Breast epithelium (tissue), 4 donors: ENCODE measurements around the gene PCSK5. TPM values are rescaled to one million over a fixed set of nuclear protein-coding genes. Genes with fewer than 3 reads are reported as not detected.

Source experiments
- DNase-seq, 2 donors: peaks; one replicate each; pipeline ENCODE4 v3.0.0-alpha.2; 2019; ENCODE audit warnings: low spot score in 2 of 2
- H3K27ac ChIP-seq, 2 donors: fragments of 200-600 bp; sonication (generic) in 1 of 2; one replicate each; pipeline ENCODE4 v1.5.1; 2016 to 2019; ENCODE audit warnings: mild to moderate bottlenecking in 1 of 2
- H3K27me3 ChIP-seq, 2 donors: fragments of 200-600 bp; sonication (generic) in 1 of 2; one replicate each; pipeline versions ENCODE4 v1.5.1 to v1.6.0; 2017 to 2019; ENCODE audit warnings: control low read depth in 1 of 2, mild to moderate bottlenecking in 1 of 2
- H3K36me3 ChIP-seq: fragments of 200-600 bp; one replicate; pipeline ENCODE4 v1.5.1; 2019
- H3K4me1 ChIP-seq, 2 donors: fragments of 200-600 bp; sonication (generic); one replicate each; pipeline ENCODE4 v1.5.1; 2016 to 2019; ENCODE audit warnings: control low read depth in 1 of 2
- H3K4me3 ChIP-seq, 3 donors: fragments of 200-600 bp; sonication (generic); 1 replicate in 2 of 3; 2 replicates in 1 of 3; pipeline ENCODE4 v1.5.1; 2016 to 2019; ENCODE audit warnings: mild to moderate bottlenecking in 3 of 3, moderate library complexity in 2 of 3
- H3K9me3 ChIP-seq, 2 donors: fragments of 200-600 bp; sonication (generic) in 1 of 2; one replicate each; pipeline ENCODE4 v1.5.1; 2016 to 2019; ENCODE audit warnings: control low read depth in 1 of 2
- POLR2A ChIP-seq: fragments of 450-650 bp; IDR thresholded peaks from one replicate; pipeline ENCODE4 v1.6.1; 2016; ENCODE audit warnings: antibody characterized with exemption, mild to moderate bottlenecking, moderate library complexity
- POLR2AphosphoS5 ChIP-seq, 3 donors: sonication (generic); formaldehyde crosslinking; IDR thresholded peaks; one replicate each; pipeline ENCODE4 v1.6.1; 2017; ENCODE audit warnings: antibody characterized with exemption in 3 of 3
- intact Hi-C: fragments of 100-400 bp; cut with DNase I; formaldehyde crosslinking; loops from one replicate; pipeline ENCODE4 v1.15.1; 2023; ENCODE audit warnings: low total_unique reads
- total RNA-seq, 3 donors: library from RNA; depleted of rRNA; stranded (reverse); fragments of >200 nt; gene quantifications; one replicate each; pipeline ENCODE4 v1.1.0, GENCODE V29; 2016
- TF ChIP-seq, protein P1 (sequence below), 3 donors: fragments of 450-650 bp; IDR thresholded peaks; one replicate each; pipeline ENCODE4 v1.5.1; 2016 to 2017; ENCODE audit warnings: antibody characterized with exemption in 3 of 3, mild to moderate bottlenecking in 3 of 3, moderate library complexity in 3 of 3

Gene PCSK5
- total RNA-seq, 3 donors from 2014 or later, result 12.7 to 21.0 (median 19.0) TPM

GRCh38 chr9:76155361-76155760 is 264.9 kb downstream of the PCSK5 start:
- Histone ChIP-seq H3K9me3 (no peaks in the 10 kb centered on the region), H3K27me3 (no peaks in the 10 kb centered on the region), H3K36me3 (no peaks in the 10 kb centered on the region), H3K4me3 (no peak overlapping the region), H3K27ac (no peak overlapping the region), H3K4me1 (no peaks in the 10 kb centered on the region)
- no peak for DNase-seq
- intact Hi-C loops, result no loop called here
- TF ChIP-seq POLR2AphosphoS5 (IDR thresholded peaks at IDR 0.05) (no peak), POLR2A (no peak)
- TF ChIP-seq, protein P1, sequence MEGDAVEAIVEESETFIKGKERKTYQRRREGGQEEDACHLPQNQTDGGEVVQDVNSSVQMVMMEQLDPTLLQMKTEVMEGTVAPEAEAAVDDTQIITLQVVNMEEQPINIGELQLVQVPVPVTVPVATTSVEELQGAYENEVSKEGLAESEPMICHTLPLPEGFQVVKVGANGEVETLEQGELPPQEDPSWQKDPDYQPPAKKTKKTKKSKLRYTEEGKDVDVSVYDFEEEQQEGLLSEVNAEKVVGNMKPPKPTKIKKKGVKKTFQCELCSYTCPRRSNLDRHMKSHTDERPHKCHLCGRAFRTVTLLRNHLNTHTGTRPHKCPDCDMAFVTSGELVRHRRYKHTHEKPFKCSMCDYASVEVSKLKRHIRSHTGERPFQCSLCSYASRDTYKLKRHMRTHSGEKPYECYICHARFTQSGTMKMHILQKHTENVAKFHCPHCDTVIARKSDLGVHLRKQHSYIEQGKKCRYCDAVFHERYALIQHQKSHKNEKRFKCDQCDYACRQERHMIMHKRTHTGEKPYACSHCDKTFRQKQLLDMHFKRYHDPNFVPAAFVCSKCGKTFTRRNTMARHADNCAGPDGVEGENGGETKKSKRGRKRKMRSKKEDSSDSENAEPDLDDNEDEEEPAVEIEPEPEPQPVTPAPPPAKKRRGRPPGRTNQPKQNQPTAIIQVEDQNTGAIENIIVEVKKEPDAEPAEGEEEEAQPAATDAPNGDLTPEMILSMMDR (IDR thresholded peaks at IDR 0.05), result no peak

- Histone ChIP-seq H3K36me3 (no peaks in the 10 kb centered on the region), H3K4me1 (no peaks in the 10 kb centered on the region), H3K27ac (no peak overlapping the region), H3K27me3 (no peaks in the 10 kb centered on the region), H3K9me3 (no peaks in the 10 kb centered on the region), H3K4me3 (no peak overlapping the region)
- no peak for DNase-seq
- TF ChIP-seq POLR2A (no peak), POLR2AphosphoS5 (IDR thresholded peaks at IDR 0.05) (no peak)
- TF ChIP-seq, protein P1 (IDR thresholded peaks at IDR 0.05), result no peak
- intact Hi-C loops, result no loop called here
Measured at GRCh38 chr9:76158713-76159112, 268.2 kb downstream of the PCSK5 start.

GRCh38 chr9:76159293-76159926 is 268.9 kb downstream of the PCSK5 start:
- Histone ChIP-seq H3K27me3 (no peaks in the 10 kb centered on the region), H3K4me3 (no peak overlapping the region), H3K27ac (no peak overlapping the region), H3K4me1 (no peaks in the 10 kb centered on the region), H3K36me3 (no peaks in the 10 kb centered on the region), H3K9me3 (no peaks in the 10 kb centered on the region)
- intact Hi-C loops, result no loop called here
- TF ChIP-seq, protein P1 (IDR thresholded peaks at IDR 0.05), result no peak
- no peak for TF ChIP-seq POLR2AphosphoS5 (IDR thresholded peaks at IDR 0.05)
- TF ChIP-seq POLR2A, result no peak
- no peak for DNase-seq

DNA sequence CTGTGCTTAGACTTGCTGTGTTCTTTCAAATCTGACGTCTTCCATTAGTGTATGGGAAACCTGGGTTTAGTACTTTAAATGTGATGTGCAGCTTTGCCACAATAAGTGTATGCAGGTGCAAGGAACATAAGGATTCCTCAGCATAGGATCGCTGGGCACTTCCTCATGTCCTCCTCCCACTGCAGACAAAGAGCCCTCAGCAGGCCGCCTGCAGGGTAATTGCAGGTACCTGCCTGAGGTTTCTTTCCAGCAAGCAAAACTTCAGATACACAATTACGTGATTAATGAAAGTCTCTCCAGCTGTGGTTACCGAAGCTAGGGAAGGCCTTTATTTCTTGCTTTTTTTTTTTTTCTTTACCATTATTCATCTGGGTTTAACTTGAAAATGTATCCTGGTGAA is 270.6 kb downstream of the PCSK5 start:
- no peaks in the 10 kb centered on the region for H3K36me3 ChIP-seq
- H3K27ac ChIP-seq, result no peak overlapping the region
- no peaks in the 10 kb centered on the region for H3K9me3 ChIP-seq
- no peaks in the 10 kb centered on the region for H3K27me3 ChIP-seq
- no peak for TF ChIP-seq POLR2AphosphoS5 (IDR thresholded peaks at IDR 0.05)
- DNase-seq, result no peak
- intact Hi-C loops, result no loop called here
- no peaks in the 10 kb centered on the region for H3K4me1 ChIP-seq
- no peak overlapping the region for H3K4me3 ChIP-seq

DNA sequence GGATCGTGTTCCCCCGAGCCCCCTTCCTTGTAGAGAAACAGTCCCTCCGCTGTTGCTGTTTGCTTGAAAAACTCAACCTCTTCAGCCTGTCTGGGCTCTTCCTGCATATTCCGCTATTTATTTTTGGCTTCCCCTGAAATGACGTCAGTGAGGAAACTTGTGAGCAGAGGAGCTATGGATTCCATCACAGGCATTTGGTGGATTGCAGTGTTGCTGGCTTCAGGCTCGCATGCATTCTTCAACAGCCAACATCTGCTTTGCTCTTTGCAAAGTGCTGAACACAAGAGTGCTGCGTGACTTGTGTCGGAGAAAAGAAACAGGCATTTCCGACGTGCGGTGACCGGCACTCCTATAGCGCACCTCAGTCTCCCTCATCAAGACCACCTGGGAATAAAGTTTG is 271.1 kb downstream of the PCSK5 start:
- intact Hi-C loops, result no loop called here
- H3K36me3 ChIP-seq, result no peaks in the 10 kb centered on the region

More for the DNA sequence above, 271.1 kb downstream of the PCSK5 start:
- Histone ChIP-seq H3K9me3 (no peaks in the 10 kb centered on the region), H3K4me3 (no peak overlapping the region), H3K27ac (no peak overlapping the region), H3K27me3 (no peaks in the 10 kb centered on the region), H3K4me1 (no peaks in the 10 kb centered on the region)
- TF ChIP-seq POLR2A (no peak), POLR2AphosphoS5 (IDR thresholded peaks at IDR 0.05) (no peak)
- TF ChIP-seq, protein P1 (IDR thresholded peaks at IDR 0.05), result no peak
- DNase-seq, result no peak
